Chondrocyte (in vitro differentiated cells): Measurements from ENCODE around the gene NPAT. TPM values are rescaled to one million over a fixed set of nuclear protein-coding genes. Genes with fewer than 3 reads are reported as not detected.
A peak's percentile ranks its signal among the peaks of the same experiment; 100 is the strongest.
"Not testable (repeated sequence)": the region's sequence is repeated elsewhere in the genome, so short reads cannot be mapped to it uniquely, and the experiment has no call there.

Experiments used
- DNase-seq: peaks from one replicate; pipeline ENCODE4 v3.0.0; 2021; ENCODE audit warnings: mixed read lengths, low spot score
- H3K27ac Mint-ChIP-seq: one replicate; pipeline ENCODE4 v1.8.0; 2021; ENCODE audit warnings: mild to moderate bottlenecking, moderate library complexity, mixed read lengths; ENCODE audit not compliant: unreplicated experiment
- H3K27me3 Mint-ChIP-seq: 2 replicates; pipeline ENCODE4 v1.8.0; 2021; ENCODE audit warnings: low read depth, mixed read lengths
- H3K36me3 Mint-ChIP-seq: 2 replicates; pipeline ENCODE4 v1.8.0; 2021; ENCODE audit warnings: low read depth, mixed read lengths
- H3K4me1 Mint-ChIP-seq: 2 replicates; pipeline ENCODE4 v1.8.0; 2021; ENCODE audit warnings: low read depth, mild to moderate bottlenecking, mixed read lengths
- H3K4me3 Mint-ChIP-seq: one replicate; pipeline ENCODE4 v1.8.0; 2021; ENCODE audit warnings: mild to moderate bottlenecking, moderate library complexity, mixed read lengths; ENCODE audit not compliant: unreplicated experiment
- H3K9me3 Mint-ChIP-seq: 2 replicates; pipeline ENCODE4 v1.8.0; 2021; ENCODE audit warnings: low read depth, mixed read lengths
- CTCF ChIP-seq: fragments of 200-600 bp; sonication (generic); IDR thresholded peaks from 2 replicates; pipeline ENCODE4 v1.5.0; 2021; ENCODE audit warnings: antibody characterized with exemption, mild to moderate bottlenecking, moderate library complexity
- total RNA-seq: library from RNA; stranded (reverse); gene quantifications from 3 replicates; pipeline ENCODE4 v1.2.1, GENCODE V29; 2021

NPAT gene
- total RNA-seq, 1 donor from 2014 or later, result 9.7 TPM

GRCh38 chr11:108125096-108125495 lies 97.3 kb downstream of the NPAT start:
- no peak for TF ChIP-seq CTCF
- DNase-seq, result no peak
- no peaks in the 10 kb centered on the region for H3K9me3 Mint-ChIP-seq
- H3K27ac Mint-ChIP-seq, result no peak overlapping the region
- H3K4me1 Mint-ChIP-seq, result peaks cover 31% of the 10 kb centered on the region
- no peak overlapping the region for H3K4me3 Mint-ChIP-seq
- H3K27me3 Mint-ChIP-seq, result no peaks in the 10 kb centered on the region
- H3K36me3 Mint-ChIP-seq, result peaks cover 13% of the 10 kb centered on the region

GRCh38 chr11:108122166-108122628 lies 100.2 kb downstream of the NPAT start:
- Mint-ChIP-seq H3K4me1 (peaks cover 31% of the 10 kb centered on the region), H3K27me3 (no peaks in the 10 kb centered on the region), H3K9me3 (no peaks in the 10 kb centered on the region), H3K27ac (peak overlapping the region; percentile 92), H3K4me3 (peak overlapping the region; percentile 89), H3K36me3 (peaks cover 4% of the 10 kb centered on the region)
- no peak for DNase-seq
- TF ChIP-seq CTCF, result no peak

- peak within 1 kb of the TSS; percentile 92 for H3K27ac Mint-ChIP-seq
- no peaks in the 10 kb centered on the region for H3K27me3 Mint-ChIP-seq
- DNase-seq, result peak; percentile 98
- peaks cover 4% of the 10 kb centered on the region for H3K36me3 Mint-ChIP-seq
- H3K4me3 Mint-ChIP-seq, result peak within 1 kb of the TSS; percentile 89
- no peaks in the 10 kb centered on the region for H3K9me3 Mint-ChIP-seq
- peaks cover 31% of the 10 kb centered on the region for H3K4me1 Mint-ChIP-seq
- peak; percentile 59 for TF ChIP-seq CTCF
These were observed 100.9 kb downstream of the NPAT start, which contains the start of gene ACAT1 for GRCh38 chr11:108121274-108122155. Gene ACAT1, plus strand, starts transcription at chr11:108121567. Its CDS starts 40 bp downstream, at chr11:108121607.

GRCh38 chr11:108120936-108121273 lies 101.5 kb downstream of the NPAT start:
- H3K4me3 Mint-ChIP-seq, result peak overlapping the region; percentile 89
- H3K27me3 Mint-ChIP-seq, DNase-seq, H3K9me3 Mint-ChIP-seq, H3K36me3 Mint-ChIP-seq: not testable (repeated sequence)
- peak overlapping the region; percentile 70 for H3K27ac Mint-ChIP-seq
- H3K4me1 Mint-ChIP-seq, result peaks cover 31% of the 10 kb centered on the region

GRCh38 chr11:108117746-108118371 lies 104.6 kb downstream of the NPAT start:
- Mint-ChIP-seq H3K36me3 (no peaks in the 10 kb centered on the region), H3K27ac (no peak overlapping the region), H3K9me3 (no peaks in the 10 kb centered on the region), H3K4me1 (peaks cover 17% of the 10 kb centered on the region), H3K27me3 (no peaks in the 10 kb centered on the region), H3K4me3 (no peak overlapping the region)
- no peak for DNase-seq
- peak; percentile 85 for TF ChIP-seq CTCF
